SU-DHL-6 (cell line): ENCODE results near the gene ROR1.

ENCODE experiments used
- EZH2phosphoT487 ChIP-seq: fragments of 200-600 bp; sonication (generic), shearing (Covaris generic); conservative IDR thresholded peaks from 2 replicates; pipeline ENCODE4 v1.6.1; 2018; ENCODE audit warnings: mild to moderate bottlenecking, antibody characterized with exemption, low read length, moderate library complexity, mixed read lengths
- TF ChIP-seq, protein P1 (sequence below): fragments of 200-600 bp; sonication (generic); IDR thresholded peaks from one replicate; pipeline ENCODE4 v1.5.1; 2017; ENCODE audit warnings: antibody characterized with exemption, mild to moderate bottlenecking, low read length, moderate library complexity; ENCODE audit not compliant: insufficient read depth, poor library complexity, severe bottlenecking

DNA sequence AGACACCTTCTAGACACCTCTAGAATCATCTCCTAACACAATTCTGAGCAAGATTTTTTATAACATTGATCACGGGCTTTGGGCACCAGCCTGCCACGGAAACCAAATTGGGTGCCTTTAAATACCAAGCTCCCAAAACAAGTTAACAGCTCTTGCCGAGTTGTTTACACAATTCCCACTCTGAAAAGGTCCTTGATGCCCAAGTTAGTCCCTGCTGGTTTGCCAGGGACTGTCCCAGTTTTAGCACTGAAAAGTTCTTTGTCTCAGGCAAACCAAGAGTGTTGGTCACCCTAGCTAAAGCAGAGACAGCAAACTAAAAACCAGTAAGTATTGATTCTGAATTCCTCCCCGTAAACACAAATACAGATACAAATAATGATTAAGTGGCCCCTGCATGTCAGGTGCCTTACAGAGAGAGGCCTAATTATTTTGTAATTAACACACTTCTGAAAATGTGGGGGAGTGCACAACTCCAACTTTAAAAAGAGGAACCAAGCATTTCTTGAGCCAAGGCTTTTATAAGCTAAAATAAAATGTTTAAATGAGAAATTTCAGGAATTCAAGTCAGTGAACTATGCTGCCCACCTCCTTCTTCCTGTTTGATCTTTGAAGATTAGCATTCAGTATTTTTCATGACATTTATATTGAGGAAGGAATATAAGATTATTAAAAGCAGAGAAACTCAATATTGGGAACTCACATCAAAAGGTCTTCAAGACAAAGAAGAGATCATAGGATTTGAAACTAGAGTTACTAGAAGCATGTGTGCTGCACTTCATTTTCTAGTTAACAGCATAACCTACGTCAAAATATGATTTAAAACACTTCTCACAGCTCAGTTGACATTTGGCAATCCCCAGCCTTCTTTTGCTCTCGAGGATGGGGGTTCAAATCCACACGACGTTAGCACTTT is 420.6 kb downstream of the ROR1 start:
- TF ChIP-seq, protein P1, sequence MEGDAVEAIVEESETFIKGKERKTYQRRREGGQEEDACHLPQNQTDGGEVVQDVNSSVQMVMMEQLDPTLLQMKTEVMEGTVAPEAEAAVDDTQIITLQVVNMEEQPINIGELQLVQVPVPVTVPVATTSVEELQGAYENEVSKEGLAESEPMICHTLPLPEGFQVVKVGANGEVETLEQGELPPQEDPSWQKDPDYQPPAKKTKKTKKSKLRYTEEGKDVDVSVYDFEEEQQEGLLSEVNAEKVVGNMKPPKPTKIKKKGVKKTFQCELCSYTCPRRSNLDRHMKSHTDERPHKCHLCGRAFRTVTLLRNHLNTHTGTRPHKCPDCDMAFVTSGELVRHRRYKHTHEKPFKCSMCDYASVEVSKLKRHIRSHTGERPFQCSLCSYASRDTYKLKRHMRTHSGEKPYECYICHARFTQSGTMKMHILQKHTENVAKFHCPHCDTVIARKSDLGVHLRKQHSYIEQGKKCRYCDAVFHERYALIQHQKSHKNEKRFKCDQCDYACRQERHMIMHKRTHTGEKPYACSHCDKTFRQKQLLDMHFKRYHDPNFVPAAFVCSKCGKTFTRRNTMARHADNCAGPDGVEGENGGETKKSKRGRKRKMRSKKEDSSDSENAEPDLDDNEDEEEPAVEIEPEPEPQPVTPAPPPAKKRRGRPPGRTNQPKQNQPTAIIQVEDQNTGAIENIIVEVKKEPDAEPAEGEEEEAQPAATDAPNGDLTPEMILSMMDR: no peak
- TF ChIP-seq EZH2phosphoT487: no peak
